Measurements from ENCODE around the gene CRYBB1.
"Not testable (repeated sequence)": the region's sequence is repeated elsewhere in the genome, so short reads cannot be mapped to it uniquely, and the experiment has no call there.

CRYBB1 gene

DNA sequence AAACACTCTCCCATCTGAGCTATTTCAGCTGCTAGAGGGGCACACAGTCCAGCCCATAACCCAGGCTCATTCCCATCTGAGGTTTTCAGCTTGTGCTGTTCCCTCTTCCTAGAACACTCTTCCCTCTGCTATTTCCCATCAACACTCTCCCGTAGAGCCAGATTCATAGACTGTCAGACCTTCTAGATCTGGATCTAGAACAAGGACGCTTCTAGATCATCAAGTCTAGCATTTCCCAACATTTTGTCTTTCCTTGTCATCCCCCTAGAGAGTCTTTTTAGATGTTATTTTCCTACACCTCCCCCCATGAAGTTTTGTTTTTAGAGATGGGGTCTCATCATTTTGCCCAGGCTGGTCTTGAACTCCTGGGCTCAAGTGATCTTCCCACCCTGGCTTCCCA is 17.3 kb upstream of the CRYBB1 start:
- no peak for DNase-seq

DNA sequence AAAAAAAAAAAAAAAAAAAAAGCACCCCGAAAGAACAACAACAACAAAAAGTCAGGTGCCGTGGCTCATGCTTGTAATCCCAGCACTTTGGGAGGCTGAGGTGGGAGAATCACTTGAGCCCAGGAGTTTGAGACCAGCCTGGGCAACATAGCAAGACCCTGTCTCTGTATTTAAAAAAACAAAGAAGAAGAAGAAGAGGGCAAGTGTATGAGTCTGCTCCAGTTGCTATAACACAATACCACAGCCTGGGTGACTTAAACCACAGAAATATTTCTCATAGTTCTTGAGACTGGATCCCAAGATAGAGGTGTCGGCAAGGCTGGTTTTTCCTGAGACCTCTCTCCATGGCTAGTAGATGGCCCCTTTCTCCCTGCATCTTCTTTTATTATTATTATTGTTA is 16.4 kb upstream of the CRYBB1 start:
- DNase-seq, result no peak

DNA sequence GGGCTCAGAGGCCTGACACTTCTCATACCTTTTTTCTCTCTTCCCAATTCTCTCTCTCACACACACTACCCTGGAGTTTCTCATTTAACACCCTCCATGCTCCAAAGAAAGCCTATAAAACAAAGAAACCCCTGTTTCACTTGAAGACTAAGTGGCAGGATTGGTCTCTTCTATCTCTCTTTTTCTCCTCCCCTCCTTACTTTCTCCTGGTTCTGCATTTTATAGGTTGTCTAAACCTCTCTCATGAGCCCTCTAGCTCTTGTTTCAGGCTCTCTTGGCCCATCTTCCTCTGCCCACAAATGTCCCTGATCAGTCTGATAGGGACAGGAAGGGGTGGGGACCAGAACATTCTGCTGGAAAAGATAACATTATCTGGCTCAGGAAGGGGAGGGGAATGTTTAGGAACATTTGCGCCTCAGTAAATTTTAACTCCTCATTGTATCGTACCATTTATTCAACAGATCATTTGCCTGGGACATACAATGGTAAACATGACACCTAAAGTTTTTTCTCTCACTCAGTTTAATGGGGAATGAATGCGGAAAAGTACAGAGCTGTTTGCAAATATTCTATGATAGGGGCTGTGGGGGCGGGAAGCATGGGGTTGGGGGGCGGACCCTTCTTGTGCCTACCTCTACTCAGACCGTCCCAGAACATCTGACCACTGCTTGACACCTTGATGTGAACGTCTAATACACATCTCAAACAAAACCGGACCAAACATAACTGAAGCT is 14.8 kb upstream of the CRYBB1 start:
- DNase-seq, result no peak

DNA sequence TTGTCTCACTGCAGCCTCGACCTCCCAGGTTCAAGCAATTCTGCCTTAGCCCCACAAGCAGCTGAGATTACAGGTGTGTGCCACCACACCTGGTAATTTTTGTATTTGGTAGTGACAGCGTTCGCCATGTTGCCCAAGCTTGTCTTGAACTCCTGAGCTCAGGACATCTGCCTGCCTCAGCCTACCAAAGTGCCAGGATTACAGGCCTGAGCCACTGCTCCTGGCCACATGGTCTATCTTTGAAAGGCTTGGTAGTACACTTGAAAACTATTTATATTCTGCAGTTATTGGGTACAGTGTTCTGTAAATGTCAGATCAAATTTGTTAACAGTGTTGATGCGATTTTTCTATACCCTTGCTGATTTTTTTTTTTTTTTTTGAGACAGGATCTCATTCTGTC is 13.5 kb upstream of the CRYBB1 start:
- DNase-seq, result no peak

DNA sequence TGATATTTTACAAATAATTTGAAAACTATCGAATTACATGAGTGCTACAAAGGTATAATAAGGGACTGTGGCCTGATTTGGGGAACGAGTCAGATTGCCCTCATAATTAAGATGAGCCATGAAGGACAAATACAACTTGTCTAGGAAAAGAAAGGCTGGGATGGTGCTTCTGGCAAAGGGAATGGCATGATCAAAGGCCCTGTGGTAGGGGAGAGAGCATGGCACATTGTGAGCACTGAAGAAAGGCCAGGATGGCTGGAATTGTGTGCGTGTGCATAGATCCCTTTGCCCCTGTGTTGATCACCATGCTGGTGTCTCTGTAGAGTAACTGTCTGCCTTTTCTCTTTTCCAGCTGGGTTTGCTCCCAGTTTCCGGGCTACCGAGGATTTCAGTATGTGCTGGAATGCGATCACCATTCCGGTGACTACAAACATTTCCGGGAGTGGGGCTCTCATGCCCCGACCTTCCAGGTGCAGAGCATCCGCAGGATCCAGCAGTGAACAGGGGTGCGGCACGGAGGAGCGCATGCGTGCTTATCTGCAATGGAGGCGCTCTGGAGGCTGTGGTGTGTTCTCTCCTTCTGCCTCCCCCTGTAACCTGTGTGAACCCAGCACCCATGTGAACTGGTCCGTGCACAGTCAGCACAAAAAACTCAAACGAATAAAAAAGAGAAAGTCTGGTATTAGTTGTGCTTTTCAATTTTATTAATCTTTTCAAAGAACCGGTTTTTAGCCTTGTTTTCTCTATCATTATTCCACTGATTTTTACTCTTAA is 12.3 kb upstream of the CRYBB1 start:
- DNase-seq, result no peak

DNA sequence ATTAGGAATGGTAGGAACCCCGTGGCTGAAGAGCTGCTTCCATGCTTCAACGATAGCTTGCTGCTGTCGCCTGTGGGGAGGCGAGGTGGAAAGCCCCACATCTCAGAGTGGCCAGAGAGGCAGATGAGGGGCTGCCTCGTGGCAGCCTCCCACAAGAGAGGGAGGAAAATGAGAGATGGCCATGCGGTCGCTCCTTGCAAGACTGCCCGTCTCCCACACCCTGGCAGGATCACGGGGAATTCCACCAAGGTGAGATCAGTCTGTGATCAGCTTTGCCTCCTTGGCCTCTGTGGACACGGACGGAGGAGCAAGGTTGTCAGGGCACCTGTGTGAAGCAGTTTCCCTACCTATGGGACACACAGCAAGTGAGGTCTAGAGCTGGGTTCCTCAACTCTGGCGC is 7.0 kb upstream of the CRYBB1 start:
- no peak for DNase-seq

DNA sequence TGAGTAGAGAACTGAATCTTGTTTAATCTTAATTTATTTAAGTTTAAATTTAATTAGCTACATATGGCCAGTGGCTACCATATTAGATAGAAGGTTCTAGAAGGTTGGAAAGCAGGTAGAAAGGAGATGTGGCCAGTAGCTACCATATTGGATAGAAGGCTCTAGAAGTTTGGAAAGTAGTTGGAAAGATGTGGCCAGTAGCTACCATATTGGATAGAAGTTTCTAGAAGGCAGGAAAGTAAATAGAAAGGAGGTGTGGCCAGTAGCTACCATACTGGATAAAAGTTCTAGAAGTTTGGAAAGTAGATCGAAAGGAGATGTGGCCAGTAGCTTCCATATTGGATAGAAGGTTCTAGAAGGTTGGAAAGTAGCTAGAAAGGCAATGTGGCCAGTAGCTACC is 6.2 kb upstream of the CRYBB1 start:
- DNase-seq, result no peak

DNA sequence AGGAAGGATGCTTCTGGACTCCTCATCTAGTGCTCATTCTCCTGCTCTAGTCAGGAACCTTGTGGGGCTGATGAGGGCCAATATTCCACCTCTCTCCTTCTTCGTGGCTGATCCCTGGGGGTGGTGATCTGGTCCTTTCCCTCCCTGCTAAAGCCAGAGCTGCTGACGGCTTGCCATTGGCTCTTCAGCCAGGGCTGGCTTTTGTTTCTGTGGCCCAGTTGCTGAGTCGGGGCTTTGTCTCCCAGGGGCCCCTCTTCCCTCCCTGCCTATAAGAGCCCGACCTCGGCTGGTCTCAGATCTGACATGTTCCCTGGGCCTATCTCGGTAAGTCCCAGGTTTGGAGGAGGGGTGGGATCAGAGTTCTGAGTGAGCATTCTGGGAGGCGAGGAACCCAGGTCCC is 3.8 kb upstream of the CRYBB1 start, which contains the start of gene CRYBA4:
CRYBA4 (plus strand) TSS at position 301 of the 400 bp plus-strand sequence. CDS start 634 bp downstream, outside the sequence.
- DNase-seq, result no peak

DNA sequence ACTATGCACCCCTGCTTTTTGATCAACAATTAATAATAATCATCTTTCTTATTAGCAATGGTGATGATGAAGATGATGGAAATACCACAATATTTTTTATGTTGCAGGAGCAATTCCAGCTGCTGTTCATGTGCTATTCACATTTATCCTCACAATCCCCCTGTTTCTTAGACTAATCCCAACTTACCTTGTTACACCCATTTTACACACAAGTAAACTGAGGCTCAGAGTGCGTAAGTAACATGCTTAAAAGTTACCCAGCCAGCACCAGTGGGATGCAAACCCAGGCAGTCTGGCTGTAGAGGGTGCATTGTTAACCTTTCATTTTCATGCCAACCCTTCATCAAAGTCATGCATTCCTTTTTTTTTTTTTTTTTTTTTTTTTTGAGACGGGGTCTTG is 2.4 kb upstream of the CRYBB1 start:
- DNase-seq, result no peak

DNA sequence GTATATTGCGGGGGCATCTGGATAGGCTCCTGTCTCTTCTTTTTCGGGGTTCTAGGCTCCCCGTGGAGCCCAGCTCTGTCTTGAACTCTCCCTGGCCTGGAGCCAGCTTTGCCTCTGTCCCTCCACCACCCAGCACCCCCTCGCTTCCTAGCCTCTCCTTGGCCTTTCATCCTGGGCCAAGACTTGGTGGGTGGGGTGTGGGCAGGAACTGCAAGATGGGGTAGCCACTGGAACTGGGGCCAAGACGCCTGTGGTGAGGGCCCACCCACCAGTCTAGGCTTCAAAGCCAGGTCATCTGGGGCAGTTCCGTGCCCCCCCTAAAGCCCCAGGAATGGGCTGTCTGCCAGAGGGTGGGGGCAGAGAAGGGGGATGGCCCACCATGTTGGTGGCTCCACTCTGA is 1.7 kb upstream of the CRYBB1 start:
- no peak for DNase-seq

DNA sequence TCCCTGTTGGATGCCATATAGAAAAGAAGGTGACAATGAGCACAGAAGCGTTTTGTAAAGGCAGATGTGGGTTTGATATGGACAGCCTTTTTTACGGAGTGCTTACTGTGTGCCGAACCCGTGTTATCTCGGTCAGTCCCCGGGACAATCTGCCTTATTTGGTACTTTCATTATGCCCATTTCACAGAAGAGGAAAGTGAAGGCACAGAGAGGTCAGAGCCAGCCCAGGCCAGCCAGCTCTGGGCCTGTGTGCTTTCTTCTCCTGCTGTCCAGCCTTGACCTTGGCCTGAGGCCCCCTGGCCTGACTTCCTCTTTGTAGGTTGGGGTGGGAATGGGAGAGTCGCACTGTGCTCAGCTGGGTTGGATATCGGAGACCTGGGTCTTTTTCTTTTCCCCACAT is 628 bp upstream of the CRYBB1 start:
- no peak for DNase-seq

DNA sequence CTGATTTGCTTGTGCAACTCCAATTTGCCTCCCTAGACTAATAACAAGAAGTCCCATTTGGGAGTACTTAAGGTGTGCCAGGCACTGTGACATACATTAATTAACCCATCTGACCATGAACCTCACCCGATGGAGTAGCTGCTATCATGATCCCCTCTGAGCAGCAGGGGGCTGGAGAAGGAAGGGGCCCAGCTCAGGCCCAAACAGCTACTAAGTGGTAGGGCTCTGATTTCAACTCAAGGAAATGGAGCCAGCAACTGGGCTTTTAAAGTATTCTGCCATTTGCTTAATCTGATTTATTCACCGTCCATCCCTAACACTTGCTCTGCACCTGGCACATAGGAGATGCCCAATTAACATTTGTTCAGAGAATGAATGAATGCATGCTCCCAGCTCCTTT is 1.2 kb downstream of the CRYBB1 start:
- no peak for DNase-seq

DNA sequence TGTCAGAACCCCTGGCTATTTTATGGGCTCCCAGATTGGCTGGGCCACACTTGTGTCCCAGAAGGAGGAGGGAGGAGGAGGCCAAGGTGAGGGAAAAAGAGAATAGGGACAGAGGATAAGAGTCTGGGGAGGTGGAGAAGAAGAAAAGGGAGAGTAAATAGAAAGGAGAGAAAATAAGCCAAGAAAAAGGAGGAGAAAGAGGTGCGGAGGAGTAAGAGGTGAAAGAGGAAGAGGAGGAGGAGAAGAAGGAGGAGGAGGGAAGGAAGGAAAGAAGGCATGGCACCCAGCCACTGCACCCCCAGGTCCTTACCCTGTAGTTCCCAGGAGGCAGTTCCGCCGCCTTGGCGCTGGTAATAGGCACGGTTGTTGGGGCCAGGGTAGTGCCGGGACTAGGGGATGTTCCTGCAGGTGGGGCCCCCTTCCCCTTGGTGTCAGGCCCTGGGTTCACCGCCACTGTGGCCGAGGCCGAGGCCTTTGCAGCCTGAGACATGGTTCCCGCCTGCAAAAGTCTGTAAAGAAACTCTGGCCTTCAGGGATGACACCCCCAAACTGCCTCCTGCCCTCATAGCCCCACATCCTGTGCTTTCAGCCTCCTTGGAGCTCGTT is 1.9 kb downstream of the CRYBB1 start:
- DNase-seq, result no peak

DNA sequence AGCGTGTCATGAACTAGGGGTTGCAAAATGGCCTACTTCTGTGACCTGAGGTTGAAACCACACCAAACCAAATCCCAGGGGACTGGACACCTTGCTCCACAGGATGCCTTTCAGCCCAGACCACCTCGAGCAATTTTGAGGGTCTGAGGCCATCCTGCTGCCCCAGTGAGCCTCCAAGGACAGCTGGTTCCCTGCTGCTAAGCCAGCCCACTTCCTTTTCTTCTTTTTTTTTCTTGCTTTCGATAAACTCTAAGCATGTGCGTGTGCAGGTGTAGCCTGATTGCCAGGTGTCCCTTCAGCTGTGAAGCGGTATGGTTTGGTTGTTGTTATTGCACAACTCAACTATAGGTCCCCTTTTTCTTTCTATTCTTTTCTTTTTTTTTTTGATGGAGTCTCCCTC is 2.7 kb downstream of the CRYBB1 start:
- DNase-seq, result no peak

DNA sequence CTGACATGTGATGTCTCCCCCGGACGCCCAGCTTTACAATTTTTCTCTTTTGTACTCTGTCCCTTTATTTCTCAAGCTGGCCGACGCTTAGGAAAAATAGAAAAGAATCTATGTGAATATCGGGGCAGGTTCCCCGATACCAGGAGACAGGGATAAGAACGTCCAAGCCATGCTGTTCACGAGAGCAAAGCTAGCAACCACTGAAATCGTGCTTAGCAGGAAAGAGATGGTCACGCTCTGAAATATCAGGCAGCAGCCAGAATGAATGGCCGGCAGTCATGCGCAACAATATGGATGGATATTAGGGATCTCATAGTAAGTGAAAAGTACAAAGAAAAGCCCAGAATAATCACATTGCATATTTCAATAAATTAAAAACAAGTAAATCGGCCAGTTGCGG is 3.5 kb downstream of the CRYBB1 start:
- no peak for DNase-seq

DNA sequence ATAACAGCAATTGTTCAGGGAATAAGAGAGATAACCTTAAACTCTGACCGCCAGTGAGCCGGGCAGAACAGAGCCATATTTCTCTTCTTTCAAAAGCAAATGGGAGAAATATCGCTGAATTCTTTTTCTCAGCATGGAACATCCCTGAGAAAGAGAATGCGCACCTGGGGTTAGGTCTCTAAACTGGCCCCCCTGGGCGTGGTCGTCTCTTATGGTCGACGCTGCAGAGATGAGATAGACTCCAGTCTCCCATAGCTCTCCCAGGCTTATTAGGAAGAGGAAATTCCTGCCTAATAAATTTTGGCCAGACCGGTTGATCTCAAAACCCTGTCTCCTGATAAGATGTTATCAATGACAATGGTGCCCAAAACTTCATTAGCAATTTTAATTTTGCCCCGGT is 4.1 kb downstream of the CRYBB1 start:
- DNase-seq, result not testable (repeated sequence)

DNA sequence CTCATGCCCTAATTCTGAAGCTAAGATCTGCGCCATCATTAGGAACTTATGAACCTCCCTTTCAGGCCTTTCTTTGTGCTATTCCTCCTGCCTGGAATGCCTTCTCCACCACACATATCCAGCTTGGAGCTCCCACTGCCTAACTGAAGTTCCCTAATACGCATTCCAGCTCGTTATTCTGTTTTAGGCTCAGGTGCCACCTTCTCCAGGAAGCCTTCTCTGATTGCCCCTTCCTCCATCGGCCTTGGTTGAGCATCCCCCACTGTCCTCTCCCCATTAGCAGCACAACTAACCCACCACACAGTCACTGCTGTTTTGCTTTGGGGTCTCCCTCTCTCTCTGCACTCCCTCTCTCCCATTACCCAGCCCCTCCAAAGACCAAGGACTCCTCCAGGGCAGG is 5.2 kb downstream of the CRYBB1 start:
- no peak for DNase-seq

DNA sequence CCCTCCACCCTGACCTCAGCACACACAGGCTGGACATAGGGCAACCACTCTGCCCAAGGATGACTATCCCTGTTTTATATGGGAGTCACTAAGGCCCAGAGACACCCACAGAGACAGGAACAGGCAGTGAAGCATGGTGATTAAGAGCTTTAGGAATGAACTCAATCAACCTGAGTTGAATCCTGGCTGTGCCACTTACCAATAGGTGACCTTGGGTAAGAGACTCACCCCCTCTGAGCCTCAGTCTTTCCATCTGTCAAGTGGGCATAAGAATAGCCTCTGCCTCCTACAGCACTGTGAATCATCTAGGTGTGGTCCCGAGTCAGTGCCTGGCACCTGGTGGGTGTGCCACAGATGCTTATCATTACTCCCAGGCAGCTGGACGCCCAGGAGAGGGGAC is 6.8 kb downstream of the CRYBB1 start:
- no peak for DNase-seq

DNA sequence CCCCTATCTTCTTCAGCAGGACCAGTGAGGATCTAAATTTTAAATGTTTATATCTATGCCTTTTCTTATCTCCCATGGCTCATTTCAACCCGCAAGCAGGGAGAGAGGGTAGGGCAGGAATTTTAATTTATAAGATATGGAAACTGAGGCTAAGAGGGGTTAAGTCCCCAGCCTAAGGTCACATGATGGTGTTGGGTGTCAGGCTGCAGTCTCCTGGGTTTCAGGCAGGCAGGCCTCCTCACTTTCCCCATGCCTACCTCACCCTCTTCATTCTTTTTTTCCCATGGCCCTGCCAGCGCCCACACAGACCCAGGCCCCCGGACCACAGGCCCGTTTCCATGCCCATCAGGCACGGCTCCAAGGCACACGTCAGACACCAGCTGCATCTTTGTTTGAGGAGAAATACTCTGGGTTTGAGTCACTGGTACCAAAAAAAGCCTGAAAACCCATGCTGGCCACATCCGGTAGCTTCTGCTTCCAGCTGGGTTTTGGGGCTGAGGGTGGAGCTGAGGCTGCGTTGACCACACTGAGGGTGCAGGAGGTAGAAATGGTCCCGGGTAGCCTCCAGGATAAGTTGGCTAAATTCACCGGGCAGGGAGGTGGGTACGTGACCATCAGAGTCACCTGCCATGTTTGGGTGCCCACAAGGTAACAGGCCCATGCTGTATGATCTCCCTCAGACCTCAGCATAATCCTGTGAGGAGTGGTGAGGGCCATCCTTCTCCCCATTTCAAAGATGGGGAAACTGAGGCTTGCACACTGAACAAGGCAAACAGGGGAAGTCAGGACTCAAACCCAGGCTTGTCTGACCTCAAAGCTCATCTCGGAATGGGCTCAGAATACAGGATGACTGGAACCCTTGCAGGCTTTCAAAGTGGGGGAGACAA is 7.5 kb downstream of the CRYBB1 start:
- DNase-seq, result peak in 1 of 2 donors; percentile 21

DNA sequence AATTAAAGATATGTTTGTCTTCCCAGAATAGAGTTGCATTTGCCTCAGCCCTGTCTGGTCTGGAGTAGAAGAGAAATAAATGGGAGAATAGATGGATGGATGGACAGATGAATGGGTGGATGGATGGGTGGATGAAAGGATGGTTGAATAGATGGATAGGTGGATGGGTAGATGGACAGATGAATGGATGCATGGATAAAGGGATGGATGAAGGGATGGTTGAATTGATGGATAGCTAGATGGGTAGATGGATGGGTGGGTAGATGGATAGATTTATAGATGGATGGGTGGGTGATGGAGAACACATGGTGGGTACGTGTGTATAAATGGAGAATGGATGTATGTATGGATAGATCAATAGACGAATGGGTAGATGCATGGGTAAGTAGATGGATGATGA is 8.5 kb downstream of the CRYBB1 start:
- DNase-seq, result no peak

DNA sequence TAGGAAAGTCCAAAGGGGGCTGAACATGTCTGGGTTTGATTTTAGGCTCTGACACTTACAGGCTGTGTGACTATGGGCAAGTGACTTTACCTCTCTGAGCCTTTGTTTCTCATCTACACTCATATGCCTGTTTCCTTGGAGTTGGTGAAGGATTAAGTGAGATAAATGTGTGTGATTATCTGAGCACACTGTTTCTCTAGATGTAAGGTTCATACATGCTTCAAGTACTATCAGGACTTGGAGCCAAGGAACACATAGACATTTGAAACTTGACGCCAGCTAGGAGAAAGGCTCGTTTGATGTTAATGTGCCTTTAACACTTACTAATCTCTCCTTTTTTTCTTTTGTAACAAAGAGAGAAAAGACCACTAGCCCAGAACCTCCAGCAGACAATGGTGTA is 9.7 kb downstream of the CRYBB1 start:
- DNase-seq, result no peak

DNA sequence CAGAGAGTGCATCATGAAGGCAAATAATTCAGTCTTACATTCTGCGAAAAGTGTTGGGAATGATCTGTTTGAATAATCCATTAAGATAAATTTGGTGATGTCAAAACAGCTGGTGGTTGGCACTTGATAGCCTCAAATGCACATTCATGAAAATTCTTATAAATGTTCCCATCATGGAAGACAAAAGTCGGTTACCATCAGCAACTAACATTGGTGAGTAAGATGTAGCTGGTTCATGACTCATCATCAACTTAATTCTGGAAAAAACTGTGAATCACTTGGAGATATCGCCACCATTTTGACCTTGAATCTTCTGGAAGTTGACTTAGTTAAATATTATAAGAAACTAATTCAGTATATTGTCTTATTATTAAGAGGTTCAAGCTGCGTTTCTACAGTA is 11.2 kb downstream of the CRYBB1 start:
- no peak for DNase-seq

DNA sequence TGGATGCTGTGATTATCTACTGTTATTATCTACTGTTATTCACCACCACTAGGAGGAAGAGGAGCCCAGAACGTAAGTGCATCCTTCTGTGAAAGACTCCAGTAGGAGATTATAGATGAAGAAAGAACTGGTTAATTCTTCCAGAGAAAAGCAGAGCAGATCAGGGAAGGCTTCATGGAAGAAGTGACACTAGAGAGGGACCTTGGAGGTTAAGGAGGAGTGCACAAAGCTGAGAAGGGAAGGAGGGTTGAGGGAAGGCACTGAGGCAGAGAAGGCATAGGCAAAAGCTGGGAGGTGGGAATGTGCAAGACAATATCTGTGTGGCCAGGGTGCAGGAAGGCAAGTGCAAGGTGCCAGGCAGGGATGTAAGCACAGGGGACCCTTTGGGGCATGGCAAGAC is 13.5 kb downstream of the CRYBB1 start:
- no peak for DNase-seq
